ENCODE data around the gene TNKS1BP1.

GRCh38 chr11:57309106-57310059 is 15.4 kb downstream of the TNKS1BP1 start:
- TF ChIP-seq CTCF (IDR thresholded peaks at IDR 0.05), result no peak
- no peak for TF ChIP-seq POLR2A (IDR thresholded peaks at IDR 0.05)
